ENCODE measurements around the gene SCO2. TPM values are rescaled to one million over a fixed set of nuclear protein-coding genes. Genes with fewer than 3 reads are reported as not detected.

SCO2 gene
- total and polyA plus RNA-seq, 9 of the 15 experiments (the other 6 are each of a cell fraction or from before 2014, with no cell fraction given) = 0.34 to 4.0 (median 1.1) TPM; not detected in 3

GRCh38 chr22:50474710-50475651, 50.4 kb downstream of the SCO2 start, which contains the start of gene SBF1 (continued):
- TF ChIP-seq CHD7 (IDR thresholded peaks at IDR 0.05; ENCODE audit: low read depth, low read length) (no peak), RNF2 (IDR thresholded peaks at IDR 0.05) (no peak), TRIM24 (IDR thresholded peaks at IDR 0.05) (no peak), ZNF512 (tag; IDR thresholded peaks at IDR 0.05) (no peak), CHCHD3 (CRISPR knock-in tag; IDR thresholded peaks at IDR 0.05) (no peak), THRA (IDR thresholded peaks at IDR 0.05) (no peak), HNRNPLL (IDR thresholded peaks at IDR 0.05; ENCODE audit: low read depth, low read length, poor library complexity, severe bottlenecking) (no peak), MAZ (CRISPR knock-in tag; conservative IDR thresholded peaks at IDR 0.05 in 1 of 2, IDR thresholded peaks at IDR 0.05 in 1 of 2) (peak; percentile 29 to 45; a peak in 2 of 4 replicates), FOXK1 (CRISPR knock-in tag; IDR thresholded peaks at IDR 0.05; ENCODE audit: borderline replicate concordance) (no peak), CBFA2T3 (IDR thresholded peaks at IDR 0.05) (no peak)
